AG08396 (cell line): ENCODE results near the gene KRT78.

ENCODE experiments used
- DNase-seq: peaks from one replicate; pipeline ENCODE4 v3.0.0; 2012; ENCODE audit warnings: low spot score, mixed read lengths

KRT78 gene

GRCh38 chr12:52812749-52813148 is 36.0 kb downstream of the KRT78 start:
- no peak for DNase-seq

GRCh38 chr12:52812073-52812400 is 36.8 kb downstream of the KRT78 start:
- no peak for DNase-seq

- no peak for DNase-seq
Observed at GRCh38 chr12:52811191-52812072, 37.4 kb downstream of the KRT78 start.

- DNase-seq, result no peak
Observed at GRCh38 chr12:52810554-52810953, 38.2 kb downstream of the KRT78 start.

- DNase-seq, result no peak
Observed at GRCh38 chr12:52809166-52809565, 39.6 kb downstream of the KRT78 start.

GRCh38 chr12:52808573-52809160 is 40.1 kb downstream of the KRT78 start:
- DNase-seq, result no peak

GRCh38 chr12:52807544-52808470 is 41.0 kb downstream of the KRT78 start:
- DNase-seq, result no peak

GRCh38 chr12:52806821-52807543 is 41.8 kb downstream of the KRT78 start:
- no peak for DNase-seq

- no peak for DNase-seq
Observed at GRCh38 chr12:52806169-52806811, 42.5 kb downstream of the KRT78 start.

GRCh38 chr12:52805739-52806138 is 43.1 kb downstream of the KRT78 start:
- DNase-seq, result no peak

- no peak for DNase-seq
Observed at GRCh38 chr12:52805000-52805399, 43.8 kb downstream of the KRT78 start.

- DNase-seq, result no peak
Observed at GRCh38 chr12:52802442-52802841, 46.4 kb downstream of the KRT78 start.

- no peak for DNase-seq
Observed at GRCh38 chr12:52801773-52802172, 47.0 kb downstream of the KRT78 start.

- DNase-seq, result no peak
Observed at GRCh38 chr12:52800259-52800917, 48.4 kb downstream of the KRT78 start.

GRCh38 chr12:52799505-52800211 is 49.1 kb downstream of the KRT78 start:
- no peak for DNase-seq

GRCh38 chr12:52798671-52799504 is 49.9 kb downstream of the KRT78 start:
- no peak for DNase-seq

GRCh38 chr12:52798003-52798670 is 50.7 kb downstream of the KRT78 start:
- peak; percentile 75 for DNase-seq

- no peak for DNase-seq
Observed at GRCh38 chr12:52797529-52797894, 51.3 kb downstream of the KRT78 start.
